ENCODE measurements around the gene KLHL20. TPM values are rescaled to one million over a fixed set of nuclear protein-coding genes. Genes with fewer than 3 reads are reported as not detected.

The KLHL20 gene
- total RNA-seq, result 18.7 and 19.2 TPM in 2 replicates

GRCh38 chr1:173714759-173715537, at the start of gene KLHL20:
Gene KLHL20, plus strand, starts transcription at chr1:173714981. Its CDS starts 1,063 bp downstream, at chr1:173716044.

GRCh38 chr1:173669491-173669941, 45.3 kb upstream of the KLHL20 start, which contains the start of gene ANKRD45:
Gene ANKRD45, minus strand, starts transcription at chr1:173669851. Its CDS starts 10,433 bp downstream, at chr1:173659418.

GRCh38 chr1:173824315-173825081, 109.7 kb downstream of the KLHL20 start, which contains the start of the genes CENPL and DARS2:
Gene CENPL, minus strand, starts transcription at chr1:173824883. Its CDS starts 13,584 bp downstream, at chr1:173811299.
Gene DARS2, plus strand, starts transcription at chr1:173824673. Its CDS starts 557 bp downstream, at chr1:173825230.

Small RNA genes within 50 kb of the gene (small RNA-seq; reads per million reads assigned to genes)
- not detected for gene BX248409.1
- not detected for gene RF00019

Other genes starting within 250 kb of the KLHL20 start
- 213 and 220 TPM in 2 replicates for gene PRDX6, start 237.6 kb upstream of the KLHL20 start, total RNA-seq
- gene SLC9C2, start 111.9 kb upstream of the KLHL20 start, total RNA-seq, result not detected in 2 replicates
- gene TEX50, start 79.6 kb upstream of the KLHL20 start, total RNA-seq, result not detected in 2 replicates
- not detected in 2 replicates for gene ANKRD45, start 45.1 kb upstream of the KLHL20 start, total RNA-seq
- 23.5 and 35.8 TPM in 2 replicates for gene DARS2, start 109.7 kb downstream of the KLHL20 start, total RNA-seq
- 15.8 and 24.2 TPM in 2 replicates for gene CENPL, start 109.9 kb downstream of the KLHL20 start, total RNA-seq
- 351 and 372 TPM in 2 replicates for gene GAS5, start 153.0 kb downstream of the KLHL20 start, total RNA-seq
- gene ZBTB37, start 153.4 kb downstream of the KLHL20 start, total RNA-seq, result 5.5 and 5.7 TPM in 2 replicates
- not detected in 2 replicates for gene SERPINC1, start 202.3 kb downstream of the KLHL20 start, total RNA-seq